BJ (cell line): ENCODE measurements around the gene PCBP4. TPM values are rescaled to one million over a fixed set of nuclear protein-coding genes. Genes with fewer than 3 reads are reported as not detected.

Experiments
- CTCF ChIA-PET: fragments of 350-600 bp; formaldehyde crosslinking; extraction: SDS; loops from one replicate; lab custom pipeline; 2021; ENCODE audit warnings: antibody characterized with exemption, inconsistent platforms; lab: Yijun Ruan, JAX
- POLR2A ChIA-PET: fragments of 300-600 bp; sonication (Branson Sonifier 250); formaldehyde crosslinking; extraction: SDS; loops from one replicate; lab custom pipeline; 2021; ENCODE audit warnings: antibody characterized with exemption; lab: Charles Lee
- DNase-seq: peaks from one replicate; pipeline ENCODE4 v3.0.0-alpha.2; 2011; ENCODE audit warnings: low read depth
- H3K27me3 ChIP-seq: 2 replicates; pipeline ENCODE4 v1.6.0; 2011; ENCODE audit warnings: low read length; ENCODE audit not compliant: control insufficient read depth, insufficient read depth
- H3K36me3 ChIP-seq: 2 replicates; pipeline ENCODE4 v1.5.1; 2011; ENCODE audit warnings: low read length; ENCODE audit not compliant: control insufficient read depth, insufficient read depth
- H3K4me3 ChIP-seq: 2 replicates; pipeline ENCODE4 v1.5.1; 2011; ENCODE audit warnings: low read depth, mild to moderate bottlenecking, control low read depth, low read length
- CTCF ChIP-seq: IDR thresholded peaks from 2 replicates; pipeline ENCODE4 v1.5.1; 2011; ENCODE audit warnings: low read depth, mild to moderate bottlenecking, control low read depth, inconsistent platforms, low read length, moderate library complexity; ENCODE audit not compliant: insufficient read depth
- polyA plus RNA-seq: library from polyadenylated mRNA; depleted of rRNA; stranded (reverse); fragments of >200 nt; gene quantifications from 2 replicates; pipeline ENCODE4 v1.2.3, GENCODE V29; 2011

PCBP4 gene
- polyA plus RNA-seq, 1 experiment = 88.7 TPM

- TF ChIP-seq CTCF = peak; percentile 38
- ChIA-PET POLR2A (interaction anchor here (0.6 kb wide), 1 partner anchor 9 kb away, joined by 19 read pairs; no protein-coding TSS in a partner anchor), CTCF (interaction anchor here (3.1 to 4.3 kb wide), 4 partner anchors 13 to 34 kb away, joined by 17 to 53 read pairs (median 34); partner anchors contain the start of genes PARP3 and RRP9)
- Histone ChIP-seq H3K27me3 (no peaks in the 10 kb centered on the region), H3K36me3 (peaks cover 3% of the 10 kb centered on the region; the same call in 1 of the 2 replicates), H3K4me3 (peak overlapping the region; percentile 52)
- DNase-seq = no peak
These were observed 8.7 kb upstream of the PCBP4 start for GRCh38 chr3:51975852-51976549.

GRCh38 chr3:51974963-51975851 lies 8.0 kb upstream of the PCBP4 start, which contains the start of gene ABHD14A:
Gene ABHD14A, plus strand, starts transcription at chr3:51975064. Its CDS starts 72 bp downstream, at chr3:51975136.
- no peak for TF ChIP-seq CTCF
- ChIA-PET POLR2A (interaction anchor here (0.6 kb wide), 2 partner anchors 8 to 475 kb away, joined by 10 to 19 read pairs; no protein-coding TSS in a partner anchor), CTCF (interaction anchor here (1.0 to 4.2 kb wide), 10 partner anchors 9 to 221 kb away, joined by 3 to 53 read pairs (median 12); partner anchors contain the start of genes ACY1, DUSP7, PARP3 and RRP9)
- Histone ChIP-seq H3K4me3 (peak within 1 kb of the TSS; percentile 52), H3K27me3 (no peaks in the 10 kb centered on the region), H3K36me3 (no peaks in the 10 kb centered on the region)
- DNase-seq = no peak

GRCh38 chr3:51974277-51974962 lies 7.2 kb upstream of the PCBP4 start:
- DNase-seq = no peak

GRCh38 chr3:51971350-51971749 lies 4.1 kb upstream of the PCBP4 start:
- no peak for DNase-seq

More at GRCh38 chr3:51974277-51974962, 7.2 kb upstream of the PCBP4 start:
- Histone ChIP-seq H3K27me3 (no peaks in the 10 kb centered on the region), H3K36me3 (no peaks in the 10 kb centered on the region; the same call in 1 of the 2 replicates), H3K4me3 (peak overlapping the region; percentile 52)
- ChIA-PET CTCF (interaction anchor here (1.0 to 4.2 kb wide), 21 partner anchors 9 to 587 kb away, joined by 3 to 53 read pairs (median 6); partner anchors contain the start of genes ACY1, DUSP7, PARP3 and RPL29), POLR2A (interaction anchor here (0.6 to 1.0 kb wide), 2 partner anchors 9 to 474 kb away, joined by 3 to 10 read pairs; no protein-coding TSS in a partner anchor)
- TF ChIP-seq CTCF = no peak

More at GRCh38 chr3:51971350-51971749, 4.1 kb upstream of the PCBP4 start:
- TF ChIP-seq CTCF = no peak
- Histone ChIP-seq H3K4me3 (no peak overlapping the region), H3K36me3 (no peaks in the 10 kb centered on the region; the same call in 1 of the 2 replicates), H3K27me3 (no peaks in the 10 kb centered on the region)
- CTCF ChIA-PET = interaction anchor here (4.0 kb wide), 1 partner anchor 29 kb away, joined by 32 read pairs; the partner anchor contains the start of genes PARP3 and RRP9
- POLR2A ChIA-PET = no interaction called here
